T-helper 1 cell treated with Interleukin-12 subunit alpha and Interleukin-12 subunit beta and Interleukin-4 antibody, amounts not matched to agents 30 ng/mL and 1 ng/mL, for 36 hours (primary cell): Measurements from ENCODE around the gene MAMDC4. TPM values are rescaled to one million over a fixed set of nuclear protein-coding genes. Genes with fewer than 3 reads are reported as not detected.

Experiments
- intact Hi-C: fragments of 100-400 bp; cut with micrococcal nuclease; formaldehyde crosslinking; loops from one replicate; pipeline ENCODE4 v1.15.1; 2024
- total RNA-seq: library from RNA; stranded (reverse); gene quantifications from 2 replicates; pipeline ENCODE4 v1.2.3, GENCODE V29; 2022

The MAMDC4 gene
- total RNA-seq, 1 donor from 2014 or later: 21.5 TPM

GRCh38 chr9:136885950-136886578 is 33.9 kb downstream of the MAMDC4 start, which contains the start of gene TRAF2:
TRAF2 (plus strand) TSS chr9:136886516; CDS start chr9:136898741, 12,225 bp downstream.
- intact Hi-C loops: loop anchor here (1.0 to 10.0 kb wide), 8 partner anchors 16 to 401 kb away; partner anchors contain the start of genes CYSRT1, EDF1, MAN1B1 and PAXX

DNA sequence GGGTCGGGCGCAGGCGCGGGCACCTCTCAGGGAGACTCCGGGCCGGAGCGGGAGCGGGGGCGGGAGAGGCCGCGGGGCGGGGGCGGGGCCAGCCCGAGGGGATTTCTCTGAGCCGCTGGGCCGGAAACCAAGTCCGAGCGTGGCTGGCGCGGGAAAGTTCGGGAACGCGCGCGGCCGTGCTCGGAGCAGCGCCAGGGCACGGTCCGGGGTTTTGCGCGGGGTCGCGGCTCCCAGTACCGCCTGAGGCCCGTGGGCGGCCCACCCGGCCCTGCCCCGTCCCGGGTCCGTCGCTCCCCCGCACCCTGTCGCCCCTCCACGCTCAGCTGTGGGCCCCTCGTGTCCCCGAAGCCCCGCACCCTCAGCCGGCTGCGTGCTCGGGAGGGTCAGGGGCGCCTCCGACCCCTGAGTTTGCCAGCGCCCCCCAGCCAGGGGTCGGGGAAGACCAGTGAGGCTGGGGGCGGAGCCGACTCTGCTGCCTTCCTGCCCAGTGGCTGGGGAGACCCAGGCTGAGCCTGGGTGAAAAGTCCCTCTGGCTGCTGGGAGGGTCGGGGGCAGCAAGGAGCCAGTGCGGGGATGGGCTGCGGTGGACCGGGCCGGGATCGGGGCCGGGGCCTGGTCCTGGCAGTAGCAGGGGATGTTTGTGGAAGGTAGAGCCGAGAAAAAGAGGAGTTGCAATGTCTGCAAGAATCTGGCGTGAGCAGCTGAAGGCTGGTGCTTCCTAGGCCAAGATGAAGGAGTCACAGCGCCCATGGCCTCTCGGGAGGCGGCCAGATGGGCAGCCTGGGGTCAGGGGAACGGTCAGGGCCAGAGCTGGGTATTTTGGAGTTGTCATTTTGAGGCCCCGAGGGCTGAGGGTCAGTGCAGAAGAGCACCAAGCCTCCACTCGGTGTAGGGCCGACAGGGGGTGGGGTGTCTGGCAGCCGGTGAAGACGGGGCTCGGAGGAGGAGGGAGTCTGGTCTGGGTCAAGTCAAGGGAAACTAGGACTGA is 34.8 kb downstream of the MAMDC4 start:
- intact Hi-C loops: loop anchor here (1.0 to 10.0 kb wide), 8 partner anchors 15 to 402 kb away; partner anchors contain the start of genes CYSRT1, EDF1, MAN1B1 and PAXX

DNA sequence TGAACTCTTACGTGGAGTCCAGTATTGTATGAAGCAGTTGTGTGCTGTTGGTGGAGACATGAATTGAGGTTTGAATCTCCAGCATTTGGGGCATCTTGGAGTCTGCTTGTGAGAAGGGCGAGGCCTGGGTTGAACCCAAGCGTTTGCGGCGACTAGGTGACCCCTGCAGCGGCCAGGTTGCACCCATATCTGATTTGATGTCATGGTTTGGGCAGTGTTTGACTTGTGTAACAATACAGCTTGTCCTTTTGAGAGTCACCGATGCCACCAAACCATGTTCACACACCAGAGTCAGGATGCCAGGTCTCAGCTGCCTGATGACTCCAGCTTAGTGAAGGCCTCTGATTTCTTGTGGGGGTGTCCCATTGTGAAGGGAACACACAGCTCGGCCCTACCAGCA is 36.3 kb downstream of the MAMDC4 start:
- intact Hi-C loops: loop anchor here (5.0 to 10.0 kb wide), 3 partner anchors 199 to 404 kb away; partner anchors contain the start of genes CYSRT1, MAN1B1, RNF208 and RNF224

GRCh38 chr9:136889858-136890257 is 37.7 kb downstream of the MAMDC4 start:
- intact Hi-C loops: loop anchor here (5.0 to 10.0 kb wide), 3 partner anchors 197 to 405 kb away; partner anchors contain the start of genes CYSRT1, MAN1B1, RNF208 and RNF224

- intact Hi-C loops: no loop called here
These were observed 38.5 kb downstream of the MAMDC4 start for GRCh38 chr9:136890661-136891060.

DNA sequence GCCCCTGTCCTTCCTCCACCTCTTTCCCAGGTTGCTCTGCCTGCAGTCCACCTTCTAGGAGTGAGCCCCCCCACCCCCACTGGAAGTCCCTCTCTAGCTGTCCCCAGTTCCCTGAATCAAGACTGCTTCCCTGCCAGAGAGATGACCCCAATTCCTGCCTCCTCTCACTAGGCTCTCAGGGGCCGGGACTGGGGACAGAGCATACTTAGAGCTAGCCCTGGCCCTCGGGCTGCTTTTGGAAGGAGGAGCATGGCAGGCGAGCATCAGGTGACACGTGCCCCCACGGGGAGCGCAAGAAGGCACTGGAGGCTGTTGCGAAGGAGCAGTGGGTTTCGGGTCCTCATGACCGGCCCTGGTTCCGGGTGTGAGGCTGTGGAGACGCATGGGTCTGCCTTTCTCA is 43.9 kb downstream of the MAMDC4 start:
- intact Hi-C loops: no loop called here

DNA sequence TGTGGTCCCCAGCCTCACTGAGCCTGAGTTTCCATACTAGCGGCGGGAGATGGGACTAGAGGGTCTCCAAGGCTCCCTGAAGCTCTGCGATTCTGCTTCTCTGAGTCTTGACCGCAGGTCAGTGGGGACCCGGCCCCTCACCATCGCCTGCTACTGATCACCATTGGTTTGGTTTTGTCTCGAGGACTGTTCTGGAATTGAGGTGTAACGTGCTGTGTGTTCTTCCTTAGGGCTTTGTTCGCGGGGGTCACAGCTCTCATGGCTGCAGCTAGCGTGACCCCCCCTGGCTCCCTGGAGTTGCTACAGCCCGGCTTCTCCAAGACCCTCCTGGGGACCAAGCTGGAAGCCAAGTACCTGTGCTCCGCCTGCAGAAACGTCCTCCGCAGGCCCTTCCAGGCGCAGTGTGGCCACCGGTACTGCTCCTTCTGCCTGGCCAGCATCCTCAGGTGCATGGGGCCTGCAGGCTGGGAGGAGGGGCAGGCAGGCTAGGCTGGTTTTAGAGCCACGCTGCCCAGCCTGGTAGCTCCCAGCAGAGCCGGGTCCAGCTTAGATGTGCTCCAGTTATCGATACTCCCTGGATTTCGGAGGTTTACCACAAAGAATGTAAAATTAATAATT is 46.4 kb downstream of the MAMDC4 start:
- intact Hi-C loops: no loop called here

- intact Hi-C loops: no loop called here
These were observed 47.0 kb downstream of the MAMDC4 start for GRCh38 chr9:136899196-136899595.

- intact Hi-C loops: loop anchor here (5.0 kb wide), 2 partner anchors 92 to 498 kb away; partner anchors contain the start of genes PAXX and SNAPC4
These were observed 48.4 kb downstream of the MAMDC4 start for GRCh38 chr9:136900556-136900955.

GRCh38 chr9:136900988-136901515 is 48.9 kb downstream of the MAMDC4 start:
- intact Hi-C loops: loop anchor here (5.0 kb wide), 2 partner anchors 91 to 499 kb away; partner anchors contain the start of genes PAXX and SNAPC4

DNA sequence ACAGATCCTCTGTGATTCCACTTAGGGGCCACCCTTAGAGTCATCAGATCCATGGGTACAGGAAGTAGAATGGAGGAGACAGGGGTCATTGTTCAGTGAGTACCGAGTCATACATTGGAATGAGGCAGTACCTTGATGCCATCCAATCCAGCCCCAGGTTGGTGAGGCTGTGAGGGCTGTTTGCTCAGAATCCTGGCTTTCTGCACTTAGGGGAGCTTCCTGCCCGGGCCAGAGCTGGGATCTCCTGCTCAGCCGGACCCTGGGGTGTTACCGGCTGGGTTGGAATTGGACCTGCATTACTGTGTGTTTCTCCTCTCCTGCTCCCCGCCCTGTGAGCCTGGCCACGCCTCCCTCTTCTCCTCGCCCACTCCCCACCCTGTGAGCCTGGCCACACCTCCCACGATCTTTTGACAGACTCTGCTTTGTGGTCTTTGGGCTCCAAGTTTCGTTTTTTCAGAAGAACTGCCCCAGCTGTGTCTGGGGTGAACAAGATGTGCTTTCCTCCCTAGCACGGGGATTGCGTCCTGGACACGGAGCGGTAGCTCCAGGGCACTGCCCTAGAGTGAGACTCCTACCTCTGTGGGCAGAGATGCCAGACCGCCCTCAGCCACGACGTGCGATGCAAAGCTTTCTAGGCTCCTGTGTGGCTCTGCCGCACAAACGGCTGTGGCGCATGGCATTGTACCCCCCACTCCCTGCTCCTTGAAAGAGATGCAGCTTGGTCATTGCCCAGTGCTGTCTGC is 49.5 kb downstream of the MAMDC4 start:
- intact Hi-C loops: loop anchor here (1.0 to 5.0 kb wide), 14 partner anchors 15 to 499 kb away; partner anchors contain the start of genes AJM1, EDF1, FBXW5 and PAXX

GRCh38 chr9:136902259-136902821 is 50.2 kb downstream of the MAMDC4 start:
- intact Hi-C loops: loop anchor here (1.0 to 5.0 kb wide), 14 partner anchors 16 to 500 kb away; partner anchors contain the start of genes AJM1, EDF1, FBXW5 and PAXX

- intact Hi-C loops: loop anchor here (5.0 kb wide), 2 partner anchors 89 to 501 kb away; partner anchors contain the start of genes PAXX and SNAPC4
These were observed 51.0 kb downstream of the MAMDC4 start for GRCh38 chr9:136903041-136903554.

- intact Hi-C loops: no loop called here
These were observed 54.1 kb downstream of the MAMDC4 start for GRCh38 chr9:136906266-136906665.

- intact Hi-C loops: no loop called here
These were observed 55.1 kb downstream of the MAMDC4 start for GRCh38 chr9:136907011-136907914.
